Endothelial cell of umbilical vein (primary cell): Measurements from ENCODE around the gene AKAP12. TPM values are rescaled to one million over a fixed set of nuclear protein-coding genes. Genes with fewer than 3 reads are reported as not detected.

Source experiments
- BruUV-seq: library from RNA; stranded (reverse); fragments of 400-500 nt; replicated peaks from 2 replicates; lab custom pipeline; 2021; lab: Mats Ljungman, UMichigan
- CTCF ChIA-PET: fragments of 300-600, 350-600 bp; sonication (Branson Sonifier 250); formaldehyde crosslinking; loops from one replicate; lab custom pipeline; 2021; ENCODE audit warnings: antibody characterized with exemption, inconsistent platforms; lab: Charles Lee
- POLR2A ChIA-PET: fragments of 300-600, 350-600 bp; sonication (Branson Sonifier 250); formaldehyde crosslinking; loops from one replicate; lab custom pipeline; 2021; ENCODE audit warnings: antibody characterized with exemption, inconsistent platforms; lab: Charles Lee
- DNase-seq: peaks from one replicate; pipeline ENCODE4 v3.0.0-alpha.2; 2011; ENCODE audit warnings: low read depth, low spot score
- FAIRE-seq: peaks from 2 replicates; lab custom pipeline; 2011; peaks lifted over from hg19 to GRCh38; lab: Jason Lieb, UNC
- H2AFZ ChIP-seq: 2 replicates; pipeline ENCODE4 v1.6.0; 2012; ENCODE audit warnings: low read depth, low read length, control low read depth, inconsistent platforms
- H3K27ac ChIP-seq: 2 replicates; pipeline ENCODE4 v1.5.1; 2011; ENCODE audit warnings: low read depth, mild to moderate bottlenecking, control low read depth, low read length, moderate library complexity; ENCODE audit not compliant: insufficient read depth
- H3K27me3 ChIP-seq, 2 experiments: 2 replicates each; pipeline versions ENCODE4 v1.6.0 to v1.6.1; 2011; ENCODE audit warnings: low read length in 2 of 2, mixed read lengths in 1 of 2; ENCODE audit not compliant: control insufficient read depth in 2 of 2, insufficient read depth in 2 of 2
- H3K36me3 ChIP-seq, 2 experiments: 2 replicates in 1 of 2; 3 replicates in 1 of 2; pipeline ENCODE4 v1.5.1; 2011; ENCODE audit warnings: low read length in 2 of 2, mild to moderate bottlenecking in 1 of 2, moderate library complexity in 1 of 2; ENCODE audit not compliant: control insufficient read depth in 2 of 2, insufficient read depth in 2 of 2; ENCODE audit errors: extremely low read depth in 1 of 2
- H3K4me1 ChIP-seq: 3 replicates; pipeline ENCODE4 v1.5.1; 2011; ENCODE audit warnings: mild to moderate bottlenecking, low read length; ENCODE audit not compliant: control insufficient read depth, insufficient read depth; ENCODE audit errors: extremely low read depth
- H3K4me2 ChIP-seq: 2 replicates; pipeline ENCODE4 v1.6.1; 2011; ENCODE audit warnings: low read length, control low read depth, mixed read lengths; ENCODE audit not compliant: insufficient read depth
- H3K4me3 ChIP-seq, 3 experiments: fragments of 200-600 bp in 1 of 3; sonication (generic), shearing (Covaris generic) in 1 of 3; replicated peaks in 1 of 3; 2 replicates each; pipeline ENCODE4 v1.5.1; 2011 to 2016; ENCODE audit warnings: control low read depth in 3 of 3, low read length in 3 of 3, mild to moderate bottlenecking in 2 of 3, inconsistent platforms in 1 of 3, low read depth in 1 of 3, moderate library complexity in 1 of 3; ENCODE audit not compliant: insufficient read depth in 1 of 3
- H3K79me2 ChIP-seq: 2 replicates; pipeline ENCODE4 v1.6.0; 2012; ENCODE audit warnings: low read length, inconsistent platforms; ENCODE audit not compliant: control insufficient read depth, insufficient read depth
- H3K9ac ChIP-seq: replicated peaks from 2 replicates; pipeline ENCODE3; 2011; ENCODE audit warnings: low read length, control low read depth; ENCODE audit not compliant: insufficient read depth; ENCODE audit errors: extremely low read depth
- H3K9me1 ChIP-seq: replicated peaks from 3 replicates; pipeline ENCODE4 v1.6.0; 2011; ENCODE audit warnings: mild to moderate bottlenecking, low read length; ENCODE audit not compliant: control insufficient read depth, insufficient read depth; ENCODE audit errors: extremely low read depth
- H3K9me3 ChIP-seq: replicated peaks from 2 replicates; pipeline ENCODE4 v1.5.1; 2012; ENCODE audit warnings: low read length, inconsistent platforms; ENCODE audit not compliant: control insufficient read depth, insufficient read depth
- H4K20me1 ChIP-seq: replicated peaks from 2 replicates; pipeline ENCODE3; 2011; ENCODE audit warnings: mild to moderate bottlenecking, low read length; ENCODE audit not compliant: control insufficient read depth, insufficient read depth; ENCODE audit errors: extremely low read depth
- EZH2 ChIP-seq: IDR thresholded peaks from 2 replicates; pipeline ENCODE4 v1.6.1; 2012; ENCODE audit warnings: borderline replicate concordance, low read depth, mild to moderate bottlenecking, moderate library complexity, low read length, inconsistent platforms; ENCODE audit not compliant: severe bottlenecking
- FOS ChIP-seq: IDR thresholded peaks from 2 replicates; pipeline ENCODE4 v1.6.1; 2011; ENCODE audit warnings: mild to moderate bottlenecking, low read length, moderate library complexity, borderline replicate concordance; ENCODE audit not compliant: insufficient read depth
- GATA2 ChIP-seq: IDR thresholded peaks from 2 replicates; pipeline ENCODE4 v1.7.0; 2011; ENCODE audit warnings: low read depth, mild to moderate bottlenecking, moderate library complexity, mixed read lengths, low read length; ENCODE audit not compliant: insufficient read length, insufficient read depth
- JUN ChIP-seq: IDR thresholded peaks from 2 replicates; pipeline ENCODE4 v1.6.1; 2011; ENCODE audit warnings: borderline replicate concordance, low read depth; ENCODE audit not compliant: insufficient read length, insufficient read depth
- MAX ChIP-seq: IDR thresholded peaks from 2 replicates; pipeline ENCODE4 v1.6.1; 2011; ENCODE audit not compliant: insufficient read depth, insufficient read length
- MYC ChIP-seq: IDR thresholded peaks from one replicate; pipeline ENCODE4 v1.6.1; 2011; ENCODE audit warnings: mild to moderate bottlenecking, low read depth, low read length
- POLR2A ChIP-seq: IDR thresholded peaks from 2 replicates; pipeline ENCODE4 v1.6.1; 2012; ENCODE audit warnings: low read depth, mild to moderate bottlenecking, control low read depth, low read length
- POLR2AphosphoS5 ChIP-seq: IDR thresholded peaks from 2 replicates; pipeline ENCODE4 v1.6.1; 2012; ENCODE audit warnings: low read depth, mild to moderate bottlenecking, control low read depth, low read length, moderate library complexity; ENCODE audit not compliant: insufficient read depth
- dilution Hi-C: fragments of 300-500 bp; cut with MboI; formaldehyde crosslinking; loops from one replicate; pipeline ENCODE4 v1.15.0; 2019; ENCODE audit warnings: low sequenced_read_pairs; ENCODE audit not compliant: extremely low pct_ligation_motif_present
- intact Hi-C: fragments of 100-400 bp; cut with micrococcal nuclease; formaldehyde crosslinking; loops from one replicate; pipeline ENCODE4 v1.10.0; 2022
- polyA plus RNA-seq, 4 experiments: library from polyadenylated mRNA; depleted of rRNA in 3 of 4; stranded (reverse) in 3 of 4; unstranded in 1 of 4; fragments of >200 nt; gene quantifications; 2 replicates each; pipeline versions ENCODE4 v1.2.1 to v1.2.3, GENCODE V29; 2011 to 2012; ENCODE audit warnings: missing spikeins in 1 of 4
- total RNA-seq: library from RNA; stranded (reverse); gene quantifications from 2 replicates; pipeline ENCODE4 v1.2.3, GENCODE V29; 2021
- TF ChIP-seq, protein P1 (sequence below), 2 donors: IDR thresholded peaks; 1 replicate in 1 of 2; 2 replicates in 1 of 2; pipeline ENCODE4 v1.5.1; 2011; ENCODE audit warnings: low read length in 2 of 2, mild to moderate bottlenecking in 2 of 2, moderate library complexity in 2 of 2, control low read depth in 1 of 2, inconsistent platforms in 1 of 2, low read depth in 1 of 2; ENCODE audit not compliant: insufficient read depth in 1 of 2; ENCODE audit errors: extremely low read depth in 1 of 2

The AKAP12 gene
- total and polyA plus RNA-seq, 2 donors (not counting 3 experiments of a cell fraction or from before 2014, with no cell fraction given), result 46.9 to 340 TPM

DNA sequence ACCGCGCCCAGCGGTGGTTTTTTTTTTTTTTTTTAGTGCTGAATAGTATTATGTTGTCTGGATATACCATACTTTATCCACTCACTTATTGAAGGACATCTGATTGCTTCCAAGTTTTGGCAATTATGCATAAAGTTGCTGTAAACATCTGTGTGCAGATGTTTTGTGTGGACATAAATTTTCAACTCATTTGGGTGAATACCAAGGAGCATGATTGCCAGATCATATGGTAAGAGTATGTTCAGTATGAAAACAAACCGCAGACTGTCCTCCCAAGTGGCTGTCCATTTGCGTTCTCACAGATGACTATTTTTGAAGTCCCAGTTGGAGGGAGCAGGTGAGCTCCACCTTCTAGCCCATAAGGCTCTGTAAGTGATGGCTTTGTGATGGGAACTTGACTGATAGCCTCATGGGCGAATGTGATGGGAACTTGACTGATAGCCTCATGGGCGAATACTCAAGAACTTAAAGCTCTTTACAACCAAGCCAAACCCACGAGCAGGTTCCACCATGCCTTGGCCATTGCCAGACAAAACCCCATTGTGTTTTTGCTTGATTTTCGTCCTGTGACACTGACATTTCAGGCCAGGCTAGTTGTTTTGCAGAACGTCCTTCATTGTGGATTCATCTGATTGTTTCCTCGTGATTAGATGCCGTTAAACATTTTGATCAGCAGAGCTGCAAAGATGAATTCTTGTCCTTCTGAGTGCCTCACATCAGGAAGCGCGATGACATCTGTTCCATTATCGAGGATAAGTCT lies 100.6 kb downstream of the AKAP12 start:
- ChIA-PET POLR2A (no interaction called here), CTCF (interaction anchor here (1.4 kb wide), 1 partner anchor 449 kb away, joined by 5 read pairs; no protein-coding TSS in a partner anchor)
- Histone ChIP-seq H3K4me3 (no peak overlapping the region), H3K9ac (no peak overlapping the region), H3K4me1 (no peaks in the 10 kb centered on the region), H3K27me3 (no peaks in the 10 kb centered on the region), H2AFZ (no peak overlapping the region), H3K36me3 (peaks cover 5 to 8% of the 10 kb centered on the region in 2 experiments), H3K9me1 (no peaks in the 10 kb centered on the region), H3K79me2 (peaks cover 89% of the 10 kb centered on the region), H3K27ac (no peak overlapping the region), H3K9me3 (no peaks in the 10 kb centered on the region), H3K4me2 (no peak overlapping the region), H4K20me1 (no peaks in the 10 kb centered on the region)
- peak; percentile 26 for FAIRE-seq
- intact Hi-C loops, result no loop called here
- dilution Hi-C loops, result no loop called here
- BruUV-seq, result no TSS peak
- DNase-seq, result no peak
- no peak for TF ChIP-seq POLR2A
- no peak for TF ChIP-seq FOS
- peak; percentile 13 for TF ChIP-seq POLR2AphosphoS5
- no peak for TF ChIP-seq JUN

GRCh38 chr6:151341476-151342195 lies 101.9 kb downstream of the AKAP12 start:
- H3K9me3 ChIP-seq, result no peaks in the 10 kb centered on the region
- peaks cover 2 to 8% of the 10 kb centered on the region in 2 experiments for H3K36me3 ChIP-seq
- H3K79me2 ChIP-seq, result peaks cover 89% of the 10 kb centered on the region
- FAIRE-seq, result no peak
- H3K4me3 ChIP-seq, result no peak overlapping the region
- no peaks in the 10 kb centered on the region for H3K9me1 ChIP-seq
- H2AFZ ChIP-seq, result no peak overlapping the region
- no peak overlapping the region for H3K9ac ChIP-seq
- CTCF ChIA-PET, result interaction anchor here (1.6 kb wide), 1 partner anchor 450 kb away, joined by 7 read pairs; no protein-coding TSS in a partner anchor
- BruUV-seq, result no TSS peak
- H3K27ac ChIP-seq, result no peak overlapping the region
- intact Hi-C loops (no loop called here), dilution Hi-C loops (no loop called here)
- POLR2A ChIA-PET, result no interaction called here
- DNase-seq, result no peak
- H3K4me2 ChIP-seq, result no peak overlapping the region
- H3K4me1 ChIP-seq, result no peaks in the 10 kb centered on the region
- H4K20me1 ChIP-seq, result no peaks in the 10 kb centered on the region
- TF ChIP-seq GATA2, result no peak
- TF ChIP-seq, protein P1, sequence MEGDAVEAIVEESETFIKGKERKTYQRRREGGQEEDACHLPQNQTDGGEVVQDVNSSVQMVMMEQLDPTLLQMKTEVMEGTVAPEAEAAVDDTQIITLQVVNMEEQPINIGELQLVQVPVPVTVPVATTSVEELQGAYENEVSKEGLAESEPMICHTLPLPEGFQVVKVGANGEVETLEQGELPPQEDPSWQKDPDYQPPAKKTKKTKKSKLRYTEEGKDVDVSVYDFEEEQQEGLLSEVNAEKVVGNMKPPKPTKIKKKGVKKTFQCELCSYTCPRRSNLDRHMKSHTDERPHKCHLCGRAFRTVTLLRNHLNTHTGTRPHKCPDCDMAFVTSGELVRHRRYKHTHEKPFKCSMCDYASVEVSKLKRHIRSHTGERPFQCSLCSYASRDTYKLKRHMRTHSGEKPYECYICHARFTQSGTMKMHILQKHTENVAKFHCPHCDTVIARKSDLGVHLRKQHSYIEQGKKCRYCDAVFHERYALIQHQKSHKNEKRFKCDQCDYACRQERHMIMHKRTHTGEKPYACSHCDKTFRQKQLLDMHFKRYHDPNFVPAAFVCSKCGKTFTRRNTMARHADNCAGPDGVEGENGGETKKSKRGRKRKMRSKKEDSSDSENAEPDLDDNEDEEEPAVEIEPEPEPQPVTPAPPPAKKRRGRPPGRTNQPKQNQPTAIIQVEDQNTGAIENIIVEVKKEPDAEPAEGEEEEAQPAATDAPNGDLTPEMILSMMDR (IDR thresholded peaks at IDR 0.05; ENCODE audit: extremely low read depth in 1 of 2, insufficient read depth in 1 of 2, low read depth in 1 of 2, low read length in 2 of 2), result no peak
- TF ChIP-seq MAX, result no peak
- no peak for TF ChIP-seq JUN
- TF ChIP-seq MYC, result no peak
- no peak for TF ChIP-seq FOS
- TF ChIP-seq EZH2, result no peak
- no peak for TF ChIP-seq POLR2A
- TF ChIP-seq POLR2AphosphoS5, result no peak
- H3K27me3 ChIP-seq, result no peaks in the 10 kb centered on the region
